Lower leg skin (tissue), 4 donors: ENCODE data around the gene CACNA1B. TPM values are rescaled to one million over a fixed set of nuclear protein-coding genes. Genes with fewer than 3 reads are reported as not detected.
A peak's percentile ranks its signal among the peaks of the same experiment; 100 is the strongest.

Source experiments
- DNase-seq, 2 donors: peaks; one replicate each; pipeline ENCODE4 v3.0.0-alpha.2; 2019; ENCODE audit warnings: low spot score in 2 of 2
- H3K4me3 ChIP-seq: fragments of 200-600 bp; sonication (generic); 2 replicates; pipeline ENCODE4 v1.5.1; 2017; ENCODE audit warnings: mild to moderate bottlenecking, low read depth; ENCODE audit not compliant: poor library complexity, severe bottlenecking
- POLR2A ChIP-seq, 2 donors: fragments of 450-650 bp; IDR thresholded peaks; one replicate each; pipeline ENCODE4 v1.6.1; 2016 to 2017; ENCODE audit warnings: antibody characterized with exemption in 2 of 2, mild to moderate bottlenecking in 1 of 2, moderate library complexity in 1 of 2
- WGBS, 2 donors: methylation state at CpG; one replicate each; pipeline ENCODE4 v1.1.5; 2018; 5-methylcytosine and 5-hydroxymethylcytosine counted together
- intact Hi-C: fragments of 100-400 bp; cut with DNase I; formaldehyde crosslinking; loops from one replicate; pipeline ENCODE4 v1.15.0; 2023; ENCODE audit warnings: low total_unique reads
- total RNA-seq, 4 donors: library from RNA; depleted of rRNA; stranded (reverse); fragments of >200 nt; gene quantifications; one replicate each; pipeline ENCODE4 v1.1.0, GENCODE V29; 2016
- TF ChIP-seq, protein P1 (sequence below), 3 donors: fragments of 450-650 bp; IDR thresholded peaks; one replicate each; pipeline ENCODE4 v1.5.1; 2016; ENCODE audit warnings: antibody characterized with exemption in 3 of 3, mild to moderate bottlenecking in 3 of 3, moderate library complexity in 2 of 3

Gene CACNA1B
- total RNA-seq, 4 donors from 2014 or later: not detected

DNA sequence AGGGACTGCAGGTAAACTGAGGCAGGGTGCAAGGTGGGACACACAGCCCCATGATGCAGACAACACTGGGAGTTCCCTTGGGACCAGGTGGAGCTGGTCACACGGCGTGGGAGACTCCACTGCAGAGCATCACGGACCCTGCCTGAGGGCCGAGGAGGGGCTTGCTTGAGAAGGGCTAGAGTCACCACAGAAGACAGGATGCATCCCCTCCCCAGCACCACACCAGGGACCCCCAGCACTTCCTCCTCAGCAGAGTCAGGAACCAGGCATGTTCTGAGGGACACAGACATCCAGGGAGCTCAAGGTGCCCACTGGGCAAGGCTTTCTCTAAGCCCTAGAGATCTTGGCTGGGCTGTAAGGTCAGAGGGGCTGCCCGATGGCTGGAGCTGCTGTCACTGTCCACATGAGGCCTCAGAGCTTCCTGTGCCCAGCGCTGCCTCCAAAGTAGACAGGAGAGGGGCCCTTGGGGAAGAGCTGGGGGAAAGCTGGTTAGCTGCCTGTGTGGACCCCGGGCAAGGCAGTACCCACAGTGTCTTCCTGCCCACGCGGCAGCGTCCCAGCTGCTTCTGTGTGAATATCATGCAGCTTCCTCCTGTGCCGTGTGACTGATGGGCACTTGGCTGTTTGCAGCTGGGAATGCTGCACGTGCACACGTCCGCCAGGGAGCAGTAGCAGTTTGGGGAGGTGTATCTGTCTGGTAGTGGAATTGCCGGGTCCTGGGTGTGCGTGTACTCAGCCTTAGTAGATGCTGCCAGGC, 176.6 kb downstream of the CACNA1B start:
- TF ChIP-seq, protein P1, sequence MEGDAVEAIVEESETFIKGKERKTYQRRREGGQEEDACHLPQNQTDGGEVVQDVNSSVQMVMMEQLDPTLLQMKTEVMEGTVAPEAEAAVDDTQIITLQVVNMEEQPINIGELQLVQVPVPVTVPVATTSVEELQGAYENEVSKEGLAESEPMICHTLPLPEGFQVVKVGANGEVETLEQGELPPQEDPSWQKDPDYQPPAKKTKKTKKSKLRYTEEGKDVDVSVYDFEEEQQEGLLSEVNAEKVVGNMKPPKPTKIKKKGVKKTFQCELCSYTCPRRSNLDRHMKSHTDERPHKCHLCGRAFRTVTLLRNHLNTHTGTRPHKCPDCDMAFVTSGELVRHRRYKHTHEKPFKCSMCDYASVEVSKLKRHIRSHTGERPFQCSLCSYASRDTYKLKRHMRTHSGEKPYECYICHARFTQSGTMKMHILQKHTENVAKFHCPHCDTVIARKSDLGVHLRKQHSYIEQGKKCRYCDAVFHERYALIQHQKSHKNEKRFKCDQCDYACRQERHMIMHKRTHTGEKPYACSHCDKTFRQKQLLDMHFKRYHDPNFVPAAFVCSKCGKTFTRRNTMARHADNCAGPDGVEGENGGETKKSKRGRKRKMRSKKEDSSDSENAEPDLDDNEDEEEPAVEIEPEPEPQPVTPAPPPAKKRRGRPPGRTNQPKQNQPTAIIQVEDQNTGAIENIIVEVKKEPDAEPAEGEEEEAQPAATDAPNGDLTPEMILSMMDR (IDR thresholded peaks at IDR 0.05): no peak
- no peak for TF ChIP-seq POLR2A (IDR thresholded peaks at IDR 0.05)
- DNase-seq: peak in 1 of 2 donors; percentile 62
- no peak overlapping the region for H3K4me3 ChIP-seq
- WGBS, 2 donors: 70 to 78% methylated on average over 11 to 16 of the region's 16 CpGs
- intact Hi-C loops: no loop called here

DNA sequence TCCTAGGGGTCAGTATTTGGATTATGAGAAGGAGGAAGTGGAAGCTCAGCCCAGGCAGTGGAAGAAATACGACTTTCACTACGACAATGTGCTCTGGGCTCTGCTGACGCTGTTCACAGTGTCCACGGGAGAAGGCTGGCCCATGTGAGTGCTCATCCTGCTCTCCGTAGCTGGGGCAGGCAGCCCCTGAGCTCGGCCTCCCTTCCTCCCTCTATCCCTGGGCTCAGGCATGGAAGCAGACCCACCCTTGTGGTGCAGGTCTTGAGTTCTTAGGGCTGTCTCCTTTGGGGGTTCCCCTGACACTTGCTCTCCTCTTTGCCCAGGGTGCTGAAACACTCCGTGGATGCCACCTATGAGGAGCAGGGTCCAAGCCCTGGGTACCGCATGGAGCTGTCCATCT, 180.1 kb downstream of the CACNA1B start:
- no peak for TF ChIP-seq POLR2A (IDR thresholded peaks at IDR 0.05)
- TF ChIP-seq, protein P1 (IDR thresholded peaks at IDR 0.05): no peak
- intact Hi-C loops: no loop called here
- peak in 1 of 2 donors; percentile 79 for DNase-seq
- no peak overlapping the region for H3K4me3 ChIP-seq
- 70 to 80% methylated on average over 8 of the region's 8 CpGs for WGBS, 2 donors

DNA sequence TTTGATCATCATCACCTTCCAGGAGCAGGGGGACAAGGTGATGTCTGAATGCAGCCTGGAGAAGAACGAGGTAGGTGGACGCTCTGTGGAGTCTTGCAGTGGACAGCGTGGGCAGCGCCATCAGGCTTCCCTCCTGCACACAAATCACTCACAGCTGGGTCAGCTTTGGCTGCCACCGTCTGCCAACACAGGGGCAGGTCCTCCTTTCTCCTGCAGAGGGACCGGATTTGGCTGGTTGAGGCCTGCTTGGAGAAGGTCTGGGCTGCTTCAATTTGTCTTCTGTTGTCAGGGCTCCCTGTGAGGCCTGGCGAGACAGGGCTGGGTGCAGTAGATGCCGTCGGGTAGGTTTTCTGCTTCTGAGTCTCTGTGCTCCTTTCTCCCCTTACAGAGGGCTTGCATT, 180.6 kb downstream of the CACNA1B start:
- H3K4me3 ChIP-seq: no peak overlapping the region
- TF ChIP-seq, protein P1 (IDR thresholded peaks at IDR 0.05): no peak
- no peak for TF ChIP-seq POLR2A (IDR thresholded peaks at IDR 0.05)
- intact Hi-C loops: no loop called here
- no peak for DNase-seq
- 80 to 90% methylated on average over 9 of the region's 9 CpGs for WGBS, 2 donors

DNA sequence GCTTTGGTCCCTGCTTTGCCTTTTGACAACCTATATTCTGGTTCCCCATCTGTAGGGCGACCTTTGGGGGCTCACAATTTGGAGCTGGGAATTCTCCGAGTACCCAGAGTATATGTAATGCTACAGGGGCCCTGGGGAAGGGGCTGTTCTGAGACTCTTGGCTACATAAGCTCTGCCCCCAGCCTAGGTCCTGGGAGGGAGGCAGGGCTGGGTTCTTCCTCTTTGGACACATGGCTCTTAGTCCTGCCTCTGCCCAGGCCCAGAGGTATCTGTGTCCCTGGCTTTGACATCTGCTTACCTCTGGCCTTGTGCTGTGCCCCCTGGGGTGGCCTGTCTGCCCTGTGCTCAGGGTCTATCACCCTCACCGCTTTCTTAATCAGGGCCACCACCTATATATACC, 181.6 kb downstream of the CACNA1B start:
- WGBS, 2 donors: 88 to 94% methylated on average over 3 of the region's 3 CpGs

DNA sequence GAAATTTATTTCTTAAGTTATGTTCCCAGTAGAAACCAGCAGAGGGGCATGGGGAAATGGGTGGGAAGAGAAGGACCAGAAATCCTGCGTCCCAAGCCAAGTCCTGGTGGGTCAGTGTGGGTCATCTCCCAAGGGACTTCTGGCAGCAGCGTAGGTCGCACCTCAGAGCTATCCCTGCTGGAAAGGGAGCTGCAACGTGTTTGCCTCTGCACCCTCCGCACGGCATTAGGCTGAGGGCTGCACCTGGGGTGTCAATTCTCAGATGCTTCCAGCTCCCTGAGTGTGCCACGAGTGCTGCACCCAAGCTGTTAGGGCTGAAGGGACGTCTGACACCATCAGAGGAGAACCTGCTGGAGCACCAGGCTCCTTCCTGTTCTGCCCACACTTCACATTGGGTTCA, 182.8 kb downstream of the CACNA1B start:
- TF ChIP-seq, protein P1 (IDR thresholded peaks at IDR 0.05): no peak
- no peak for TF ChIP-seq POLR2A (IDR thresholded peaks at IDR 0.05)
- DNase-seq: no peak
- intact Hi-C loops: no loop called here
- no peak overlapping the region for H3K4me3 ChIP-seq
- 75 to 81% methylated on average over 8 of the region's 8 CpGs for WGBS, 2 donors

More for the DNA sequence above, 181.6 kb downstream of the CACNA1B start:
- intact Hi-C loops: no loop called here
- no peak overlapping the region for H3K4me3 ChIP-seq
- no peak for TF ChIP-seq POLR2A (IDR thresholded peaks at IDR 0.05)
- TF ChIP-seq, protein P1 (IDR thresholded peaks at IDR 0.05): no peak
- no peak for DNase-seq

DNA sequence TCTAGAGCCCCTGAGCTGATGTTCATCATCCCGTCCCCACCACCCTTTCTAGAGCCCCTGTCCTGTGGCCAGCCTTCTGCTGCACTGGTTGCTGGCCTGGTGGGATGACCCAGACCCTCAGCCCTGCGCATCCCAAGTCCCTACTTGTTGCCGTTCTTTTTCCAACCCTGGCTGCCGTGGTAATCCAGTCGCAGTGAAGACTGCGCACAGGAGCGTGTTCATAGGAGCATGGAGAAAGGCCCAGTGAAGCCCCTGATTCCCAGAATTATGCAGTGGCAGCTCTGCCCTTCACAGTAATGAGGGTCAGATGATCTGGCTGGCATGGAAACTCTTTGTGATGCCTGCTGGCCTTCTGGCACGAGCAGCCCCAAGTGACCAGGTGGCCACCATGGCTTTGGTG, 183.3 kb downstream of the CACNA1B start:
- DNase-seq: peak in 1 of 2 donors; percentile 49
- intact Hi-C loops: no loop called here
- no peak overlapping the region for H3K4me3 ChIP-seq
- 81 to 91% methylated on average over 8 of the region's 8 CpGs for WGBS, 2 donors
- TF ChIP-seq, protein P1 (IDR thresholded peaks at IDR 0.05): no peak
- no peak for TF ChIP-seq POLR2A (IDR thresholded peaks at IDR 0.05)
